HL-60 (cell line): ENCODE data around the gene AGPAT4.

Experiments used
- CTCF ChIP-seq: IDR thresholded peaks from one replicate; pipeline ENCODE4 v1.5.1; 2011; ENCODE audit warnings: low read length, control low read depth, inconsistent platforms; ENCODE audit not compliant: insufficient read depth
- GABPA ChIP-seq: IDR thresholded peaks from 2 replicates; pipeline ENCODE4 v1.6.1; 2012; ENCODE audit warnings: low read depth
- POLR2AphosphoS5 ChIP-seq: IDR thresholded peaks from 2 replicates; pipeline ENCODE4 v1.6.1; 2012; ENCODE audit warnings: low read depth
- TF ChIP-seq, protein P1 (sequence below): IDR thresholded peaks from 2 replicates; pipeline ENCODE4 v1.6.1; 2012; ENCODE audit warnings: low read depth; ENCODE audit not compliant: insufficient replicate concordance

DNA sequence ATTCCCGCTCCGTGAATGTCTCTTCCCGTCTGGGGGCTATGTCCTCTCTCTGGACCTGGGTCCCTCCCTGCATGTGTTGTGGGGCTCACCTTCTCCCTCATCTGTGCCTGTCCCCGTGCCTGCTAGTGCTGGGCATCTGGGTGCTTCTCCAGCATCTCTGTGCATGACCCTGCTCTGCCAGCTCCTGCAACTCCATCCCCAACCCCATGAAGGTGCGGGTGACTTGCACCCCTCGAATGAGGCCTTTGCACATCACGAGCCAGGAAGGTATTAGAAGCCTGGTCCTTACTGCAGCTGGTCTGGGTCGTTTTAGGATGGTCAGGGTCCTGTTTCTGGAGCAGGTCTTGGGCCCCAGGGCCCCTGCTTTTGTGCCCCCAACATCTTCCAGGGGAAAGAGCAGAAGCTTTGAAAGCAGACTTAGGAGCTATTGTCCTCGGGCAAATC lies 109.7 kb downstream of the AGPAT4 start:
- TF ChIP-seq CTCF (no peak), POLR2AphosphoS5 (no peak), GABPA (no peak)
- TF ChIP-seq, protein P1, sequence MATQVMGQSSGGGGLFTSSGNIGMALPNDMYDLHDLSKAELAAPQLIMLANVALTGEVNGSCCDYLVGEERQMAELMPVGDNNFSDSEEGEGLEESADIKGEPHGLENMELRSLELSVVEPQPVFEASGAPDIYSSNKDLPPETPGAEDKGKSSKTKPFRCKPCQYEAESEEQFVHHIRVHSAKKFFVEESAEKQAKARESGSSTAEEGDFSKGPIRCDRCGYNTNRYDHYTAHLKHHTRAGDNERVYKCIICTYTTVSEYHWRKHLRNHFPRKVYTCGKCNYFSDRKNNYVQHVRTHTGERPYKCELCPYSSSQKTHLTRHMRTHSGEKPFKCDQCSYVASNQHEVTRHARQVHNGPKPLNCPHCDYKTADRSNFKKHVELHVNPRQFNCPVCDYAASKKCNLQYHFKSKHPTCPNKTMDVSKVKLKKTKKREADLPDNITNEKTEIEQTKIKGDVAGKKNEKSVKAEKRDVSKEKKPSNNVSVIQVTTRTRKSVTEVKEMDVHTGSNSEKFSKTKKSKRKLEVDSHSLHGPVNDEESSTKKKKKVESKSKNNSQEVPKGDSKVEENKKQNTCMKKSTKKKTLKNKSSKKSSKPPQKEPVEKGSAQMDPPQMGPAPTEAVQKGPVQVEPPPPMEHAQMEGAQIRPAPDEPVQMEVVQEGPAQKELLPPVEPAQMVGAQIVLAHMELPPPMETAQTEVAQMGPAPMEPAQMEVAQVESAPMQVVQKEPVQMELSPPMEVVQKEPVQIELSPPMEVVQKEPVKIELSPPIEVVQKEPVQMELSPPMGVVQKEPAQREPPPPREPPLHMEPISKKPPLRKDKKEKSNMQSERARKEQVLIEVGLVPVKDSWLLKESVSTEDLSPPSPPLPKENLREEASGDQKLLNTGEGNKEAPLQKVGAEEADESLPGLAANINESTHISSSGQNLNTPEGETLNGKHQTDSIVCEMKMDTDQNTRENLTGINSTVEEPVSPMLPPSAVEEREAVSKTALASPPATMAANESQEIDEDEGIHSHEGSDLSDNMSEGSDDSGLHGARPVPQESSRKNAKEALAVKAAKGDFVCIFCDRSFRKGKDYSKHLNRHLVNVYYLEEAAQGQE = no peak
